GM12864 (cell line): Measurements from ENCODE around the gene HSPG2.
"Not testable (repeated sequence)": the region's sequence is repeated elsewhere in the genome, so short reads cannot be mapped to it uniquely, and the experiment has no call there.

Experiments
- DNase-seq: peaks from one replicate; pipeline ENCODE4 v3.0.0-alpha.2; 2011; ENCODE audit warnings: low read depth
- H3K4me3 ChIP-seq: 2 replicates; pipeline ENCODE4 v1.5.1; 2011; ENCODE audit warnings: mild to moderate bottlenecking, low read depth, low read length, control low read depth
- TF ChIP-seq, protein P1 (sequence below): IDR thresholded peaks from 2 replicates; pipeline ENCODE4 v1.5.1; 2011; ENCODE audit warnings: low read depth, mild to moderate bottlenecking, moderate library complexity, low read length, control low read depth, inconsistent platforms; ENCODE audit errors: missing control alignments

The HSPG2 gene

DNA sequence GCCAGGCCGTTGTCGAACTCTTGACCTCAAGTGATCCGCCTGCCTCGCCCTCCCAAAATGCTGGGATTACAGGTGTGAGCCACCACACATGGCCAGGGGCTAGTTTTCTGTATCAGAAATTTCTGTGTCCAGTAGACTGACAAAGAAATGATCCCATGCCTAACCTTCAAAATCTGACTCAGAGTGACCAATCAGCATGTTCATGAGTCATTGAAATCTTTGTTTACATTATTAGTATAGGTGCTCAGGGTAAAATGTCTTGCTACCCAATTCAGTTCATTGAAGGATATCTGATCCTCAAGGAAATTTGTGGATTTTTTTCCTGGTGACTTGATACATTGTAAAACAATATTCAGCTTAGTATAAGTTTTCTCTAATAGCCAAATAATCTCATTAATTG lies 136.0 kb downstream of the HSPG2 start:
- TF ChIP-seq, protein P1, sequence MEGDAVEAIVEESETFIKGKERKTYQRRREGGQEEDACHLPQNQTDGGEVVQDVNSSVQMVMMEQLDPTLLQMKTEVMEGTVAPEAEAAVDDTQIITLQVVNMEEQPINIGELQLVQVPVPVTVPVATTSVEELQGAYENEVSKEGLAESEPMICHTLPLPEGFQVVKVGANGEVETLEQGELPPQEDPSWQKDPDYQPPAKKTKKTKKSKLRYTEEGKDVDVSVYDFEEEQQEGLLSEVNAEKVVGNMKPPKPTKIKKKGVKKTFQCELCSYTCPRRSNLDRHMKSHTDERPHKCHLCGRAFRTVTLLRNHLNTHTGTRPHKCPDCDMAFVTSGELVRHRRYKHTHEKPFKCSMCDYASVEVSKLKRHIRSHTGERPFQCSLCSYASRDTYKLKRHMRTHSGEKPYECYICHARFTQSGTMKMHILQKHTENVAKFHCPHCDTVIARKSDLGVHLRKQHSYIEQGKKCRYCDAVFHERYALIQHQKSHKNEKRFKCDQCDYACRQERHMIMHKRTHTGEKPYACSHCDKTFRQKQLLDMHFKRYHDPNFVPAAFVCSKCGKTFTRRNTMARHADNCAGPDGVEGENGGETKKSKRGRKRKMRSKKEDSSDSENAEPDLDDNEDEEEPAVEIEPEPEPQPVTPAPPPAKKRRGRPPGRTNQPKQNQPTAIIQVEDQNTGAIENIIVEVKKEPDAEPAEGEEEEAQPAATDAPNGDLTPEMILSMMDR: no peak
- no peak for DNase-seq
- no peak overlapping the region for H3K4me3 ChIP-seq

- H3K4me3 ChIP-seq: no peak overlapping the region
- no peak for DNase-seq
- TF ChIP-seq, protein P1: no peak
Observed at GRCh38 chr1:21799730-21800129, 137.4 kb downstream of the HSPG2 start.

- TF ChIP-seq, protein P1: no peak
- no peak overlapping the region for H3K4me3 ChIP-seq
- no peak for DNase-seq
Observed at GRCh38 chr1:21795075-21795474, 142.0 kb downstream of the HSPG2 start.

DNA sequence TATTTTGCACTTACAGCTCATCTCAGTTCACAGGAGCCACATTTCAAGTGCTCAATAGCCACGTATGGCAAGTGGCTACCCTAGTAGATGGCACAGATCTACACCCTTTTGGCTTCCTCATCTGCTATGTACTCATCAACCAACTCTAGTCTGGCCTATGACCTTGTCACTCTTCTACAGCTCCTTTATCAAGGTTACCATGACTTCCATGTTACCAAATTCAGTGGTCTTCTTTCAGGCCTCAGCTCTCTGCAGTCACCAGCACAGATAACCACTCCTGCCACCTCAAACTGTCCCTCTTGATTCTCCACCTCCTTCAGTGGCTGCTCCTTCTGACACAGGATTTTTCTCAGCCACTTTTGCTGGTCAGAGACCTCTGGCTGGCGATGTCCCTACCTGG lies 142.5 kb downstream of the HSPG2 start:
- TF ChIP-seq, protein P1: no peak
- DNase-seq: no peak

DNA sequence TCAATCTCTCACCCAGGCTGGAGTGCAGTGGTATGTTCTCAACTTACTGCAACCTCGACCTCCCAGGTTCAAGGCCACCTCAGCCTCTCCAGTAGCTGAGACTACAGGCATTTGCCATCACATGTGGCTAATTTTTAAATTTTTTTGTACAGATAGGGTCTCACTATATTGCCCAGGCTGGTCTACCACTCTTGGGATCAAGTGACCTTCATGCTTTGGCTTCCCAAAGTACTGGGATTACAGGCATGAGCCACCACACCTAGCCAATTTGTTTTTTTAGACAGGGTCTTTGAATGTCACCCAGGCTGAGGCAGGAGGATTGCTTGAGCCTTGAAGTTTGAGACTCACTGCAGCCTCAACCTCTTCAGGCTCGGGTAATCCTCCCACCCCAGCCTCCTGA lies 144.0 kb downstream of the HSPG2 start:
- TF ChIP-seq, protein P1: no peak
- H3K4me3 ChIP-seq: no peak overlapping the region
- no peak for DNase-seq

More for the DNA sequence above, 142.5 kb downstream of the HSPG2 start:
- no peak overlapping the region for H3K4me3 ChIP-seq

DNA sequence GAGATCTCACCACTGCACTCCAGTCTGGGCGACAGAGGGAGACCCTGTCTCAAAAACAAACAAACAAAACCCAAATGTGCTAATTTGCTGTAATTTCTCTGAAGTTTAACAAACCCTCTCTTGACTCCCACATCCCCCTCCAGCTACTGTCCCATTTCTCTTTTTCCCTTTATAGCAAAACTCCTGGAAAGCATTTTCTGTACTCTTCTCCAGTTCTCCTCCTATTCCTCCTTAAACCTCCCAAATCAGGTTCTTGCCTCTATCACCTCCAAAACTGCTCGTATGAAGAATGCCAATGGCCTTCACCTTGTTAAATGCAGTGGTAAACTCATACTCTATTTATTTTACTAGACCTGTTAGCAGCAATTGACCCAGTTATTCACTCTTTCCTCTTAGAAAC lies 150.5 kb downstream of the HSPG2 start:
- TF ChIP-seq, protein P1: no peak
- no peak overlapping the region for H3K4me3 ChIP-seq
- no peak for DNase-seq

- DNase-seq, H3K4me3 ChIP-seq: not testable (repeated sequence)
Observed at GRCh38 chr1:21785764-21786163, 151.3 kb downstream of the HSPG2 start.
